ENCODE measurements around the gene PCDHB3.
A peak's percentile ranks its signal among the peaks of the same experiment; 100 is the strongest.
"Not testable (repeated sequence)": the region's sequence is repeated elsewhere in the genome, so short reads cannot be mapped to it uniquely, and the experiment has no call there.

Gene PCDHB3

DNA sequence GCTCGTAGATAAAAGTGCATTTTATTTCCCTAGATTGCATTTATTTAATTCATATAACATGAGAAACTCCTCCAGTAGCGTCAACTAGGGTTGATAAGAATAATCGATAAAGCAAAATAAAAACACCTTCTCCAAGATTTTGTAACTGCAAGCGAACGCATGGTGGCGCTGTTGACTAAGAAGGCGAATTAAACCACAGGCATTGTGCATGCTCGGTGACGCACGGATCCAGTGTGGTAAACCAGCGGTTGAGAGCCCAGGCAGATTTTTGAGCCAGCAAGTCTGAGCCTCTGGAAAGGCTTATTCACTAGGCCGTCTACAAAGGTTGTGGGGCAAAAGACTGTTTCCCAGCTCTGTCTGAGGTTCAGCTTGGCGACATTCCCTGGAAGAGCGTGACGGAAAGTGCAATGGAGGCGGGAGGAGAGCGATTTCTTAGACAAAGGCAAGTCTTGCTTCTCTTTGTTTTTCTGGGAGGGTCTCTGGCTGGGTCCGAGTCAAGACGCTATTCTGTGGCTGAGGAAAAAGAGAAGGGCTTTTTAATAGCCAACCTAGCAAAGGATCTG lies at the start of gene PCDHB3:
TSS of gene PCDHB3 (plus strand) at position 231 of the 563 bp plus-strand sequence. CDS start at position 408, 177 bp downstream.
- peak; percentile 25 for DNase-seq (ENCODE audit: low spot score)

GRCh38 chr5:141050622-141051520 lies 49.4 kb upstream of the PCDHB3 start, which contains the start of gene PCDHB1:
Gene PCDHB1, plus strand, starts transcription at chr5:141051374. Its CDS starts 97 bp downstream, at chr5:141051471.
- no peak for DNase-seq (ENCODE audit: low spot score)

- DNase-seq (ENCODE audit: low spot score): no peak
Measured at GRCh38 chr5:141051521-141051866, 48.8 kb upstream of the PCDHB3 start.

- no peak for DNase-seq (ENCODE audit: low spot score)
Measured at GRCh38 chr5:141077826-141078225, 22.4 kb upstream of the PCDHB3 start.

DNA sequence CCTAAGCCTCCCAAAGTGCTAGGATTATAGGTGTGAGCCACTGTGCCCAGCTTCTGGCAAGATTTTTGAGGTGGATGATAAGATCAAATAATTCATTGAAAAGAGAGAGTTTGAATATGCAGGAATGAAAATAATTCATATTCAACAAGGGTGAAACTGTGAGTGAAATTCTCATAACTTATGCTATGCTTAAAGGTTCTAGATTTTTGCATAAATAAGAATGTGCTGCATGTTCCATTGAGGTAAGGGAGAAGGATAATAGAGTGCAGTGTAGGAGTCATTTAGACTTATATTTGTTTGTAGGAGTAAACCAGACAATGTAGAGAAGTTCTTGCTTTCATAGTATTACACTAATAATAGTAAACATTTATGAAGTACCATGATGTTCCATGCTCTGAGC lies 18.0 kb upstream of the PCDHB3 start:
- no peak for DNase-seq (ENCODE audit: low spot score)

DNA sequence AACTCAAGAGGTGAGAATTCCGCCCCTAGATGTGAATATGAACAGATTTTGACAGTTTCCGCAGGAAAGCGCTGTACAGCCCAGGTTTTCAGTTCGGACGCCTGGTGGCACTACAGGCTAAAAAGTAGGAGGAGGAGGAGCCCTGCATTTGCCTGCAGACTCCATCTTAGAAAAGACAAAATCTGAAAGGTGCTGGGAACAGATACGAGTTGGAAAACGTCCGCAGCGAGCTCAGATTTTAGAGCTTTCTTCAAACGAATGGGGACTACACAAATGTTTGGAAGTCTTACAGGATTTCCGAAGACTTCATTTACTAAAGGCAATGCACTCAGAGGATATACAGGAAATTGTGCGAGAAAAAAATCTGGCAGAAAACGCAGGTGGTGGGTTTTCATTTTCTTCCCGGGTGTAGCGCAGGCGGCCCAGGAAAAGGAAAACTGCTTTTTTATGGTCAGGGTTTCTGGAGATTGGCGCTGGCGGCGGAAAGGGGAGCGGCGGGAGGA lies 15.7 kb upstream of the PCDHB3 start:
- peak; percentile 2 for DNase-seq (ENCODE audit: low spot score)

DNA sequence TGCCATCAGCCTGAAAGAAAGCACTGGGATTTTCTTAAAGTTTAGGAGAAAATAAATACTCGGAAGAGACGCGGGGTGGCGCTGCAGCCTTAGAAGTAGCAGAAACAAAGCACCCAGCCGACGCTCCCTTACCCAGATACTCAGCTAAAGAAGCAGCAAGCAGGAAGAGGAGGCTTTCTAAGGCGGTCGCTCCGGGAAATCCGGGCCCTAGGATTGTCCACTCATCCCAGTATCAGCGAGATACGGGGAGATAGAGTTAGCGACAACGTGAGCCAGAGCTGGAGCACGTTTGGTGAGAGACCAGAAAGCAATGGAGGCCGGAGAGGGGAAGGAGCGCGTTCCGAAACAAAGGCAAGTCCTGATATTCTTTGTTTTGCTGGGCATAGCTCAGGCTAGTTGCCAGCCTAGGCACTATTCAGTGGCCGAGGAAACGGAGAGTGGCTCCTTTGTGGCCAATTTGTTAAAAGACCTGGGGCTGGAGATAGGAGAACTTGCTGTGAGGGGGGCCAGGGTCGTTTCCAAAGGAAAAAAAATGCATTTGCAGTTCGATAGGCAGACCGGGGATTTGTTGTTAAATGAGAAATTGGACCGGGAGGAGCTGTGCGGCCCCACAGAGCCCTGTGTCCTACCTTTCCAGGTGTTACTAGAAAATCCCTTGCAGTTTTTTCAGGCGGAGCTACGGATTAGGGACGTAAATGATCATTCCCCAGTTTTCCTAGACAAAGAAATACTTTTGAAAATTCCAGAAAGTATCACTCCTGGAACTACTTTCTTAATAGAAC lies 5.6 kb upstream of the PCDHB3 start, which contains the start of gene PCDHB2:
TSS of gene PCDHB2 (plus strand) at position 135 of the 782 bp plus-strand sequence. CDS start at position 311, 176 bp downstream.
- no peak for DNase-seq (ENCODE audit: low spot score)

DNA sequence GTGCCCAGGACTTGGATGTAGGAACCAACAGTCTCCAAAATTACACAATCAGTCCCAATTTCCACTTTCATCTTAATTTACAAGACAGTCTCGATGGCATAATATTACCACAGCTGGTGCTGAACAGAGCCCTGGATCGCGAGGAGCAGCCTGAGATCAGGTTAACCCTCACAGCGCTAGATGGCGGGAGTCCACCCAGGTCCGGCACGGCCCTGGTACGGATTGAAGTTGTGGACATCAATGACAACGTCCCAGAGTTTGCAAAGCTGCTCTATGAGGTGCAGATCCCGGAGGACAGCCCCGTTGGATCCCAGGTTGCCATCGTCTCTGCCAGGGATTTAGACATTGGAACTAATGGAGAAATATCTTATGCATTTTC lies 5.0 kb upstream of the PCDHB3 start:
- DNase-seq (ENCODE audit: low spot score): no peak

DNA sequence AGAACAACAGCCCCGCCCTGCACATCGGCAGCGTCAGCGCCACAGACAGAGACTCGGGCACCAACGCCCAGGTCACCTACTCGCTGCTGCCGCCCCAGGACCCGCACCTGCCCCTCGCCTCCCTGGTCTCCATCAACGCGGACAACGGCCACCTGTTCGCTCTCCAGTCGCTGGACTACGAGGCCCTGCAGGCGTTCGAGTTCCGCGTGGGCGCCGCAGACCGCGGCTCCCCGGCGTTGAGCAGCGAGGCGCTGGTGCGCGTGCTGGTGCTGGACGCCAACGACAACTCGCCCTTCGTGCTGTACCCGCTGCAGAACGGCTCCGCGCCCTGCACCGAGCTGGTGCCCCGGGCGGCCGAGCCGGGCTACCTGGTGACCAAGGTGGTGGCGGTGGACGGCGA lies 4.1 kb upstream of the PCDHB3 start:
- DNase-seq (ENCODE audit: low spot score): not testable (repeated sequence)

DNA sequence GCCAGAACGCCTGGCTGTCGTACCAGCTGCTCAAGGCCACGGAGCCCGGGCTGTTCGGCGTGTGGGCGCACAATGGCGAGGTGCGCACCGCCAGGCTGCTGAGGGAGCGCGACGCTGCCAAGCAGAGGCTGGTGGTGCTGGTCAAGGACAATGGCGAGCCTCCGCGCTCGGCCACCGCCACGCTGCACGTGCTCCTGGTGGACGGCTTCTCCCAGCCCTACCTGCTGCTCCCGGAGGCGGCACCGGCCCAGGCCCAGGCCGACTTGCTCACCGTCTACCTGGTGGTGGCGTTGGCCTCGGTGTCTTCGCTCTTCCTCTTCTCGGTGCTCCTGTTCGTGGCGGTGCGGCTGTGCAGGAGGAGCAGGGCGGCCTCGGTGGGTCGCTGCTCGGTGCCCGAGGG lies 3.7 kb upstream of the PCDHB3 start:
- DNase-seq (ENCODE audit: low spot score): not testable (repeated sequence)

GRCh38 chr5:141101059-141101458 lies 786 bp downstream of the PCDHB3 start:
- no peak for DNase-seq (ENCODE audit: low spot score)

GRCh38 chr5:141102070-141102469 lies 1.8 kb downstream of the PCDHB3 start:
- DNase-seq (ENCODE audit: low spot score): not testable (repeated sequence)

DNA sequence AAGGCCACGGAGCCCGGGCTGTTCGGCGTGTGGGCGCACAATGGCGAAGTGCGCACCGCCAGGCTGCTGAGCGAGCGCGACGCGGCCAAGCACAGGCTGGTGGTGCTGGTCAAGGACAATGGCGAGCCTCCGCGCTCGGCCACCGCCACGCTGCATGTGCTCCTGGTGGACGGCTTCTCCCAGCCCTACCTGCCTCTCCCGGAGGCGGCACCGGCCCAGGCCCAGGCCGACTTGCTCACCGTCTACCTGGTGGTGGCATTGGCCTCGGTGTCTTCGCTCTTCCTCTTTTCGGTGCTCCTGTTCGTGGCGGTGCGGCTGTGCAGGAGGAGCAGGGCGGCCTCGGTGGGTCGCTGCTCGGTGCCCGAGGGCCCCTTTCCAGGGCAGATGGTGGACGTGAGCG lies 2.2 kb downstream of the PCDHB3 start:
- not testable (repeated sequence) for DNase-seq (ENCODE audit: low spot score)

DNA sequence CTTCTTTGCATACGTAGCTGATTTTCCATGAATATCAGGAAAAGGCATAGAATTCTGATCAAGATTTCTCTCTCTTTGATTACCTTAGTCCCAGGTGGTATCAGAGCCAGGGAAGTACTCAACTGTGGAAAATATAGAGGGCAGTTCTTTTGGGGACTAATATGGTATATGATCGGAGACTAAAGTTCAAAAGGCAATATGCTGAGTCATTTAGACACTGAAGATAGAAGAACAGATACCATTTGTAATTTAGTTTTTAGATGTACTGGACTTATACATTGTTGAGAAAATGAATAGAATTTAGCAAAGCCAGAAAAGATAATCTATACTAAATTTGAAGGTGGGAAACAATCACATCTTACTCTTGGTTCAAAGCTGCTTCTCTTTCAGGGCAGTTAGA lies 5.1 kb downstream of the PCDHB3 start:
- no peak for DNase-seq (ENCODE audit: low spot score)

DNA sequence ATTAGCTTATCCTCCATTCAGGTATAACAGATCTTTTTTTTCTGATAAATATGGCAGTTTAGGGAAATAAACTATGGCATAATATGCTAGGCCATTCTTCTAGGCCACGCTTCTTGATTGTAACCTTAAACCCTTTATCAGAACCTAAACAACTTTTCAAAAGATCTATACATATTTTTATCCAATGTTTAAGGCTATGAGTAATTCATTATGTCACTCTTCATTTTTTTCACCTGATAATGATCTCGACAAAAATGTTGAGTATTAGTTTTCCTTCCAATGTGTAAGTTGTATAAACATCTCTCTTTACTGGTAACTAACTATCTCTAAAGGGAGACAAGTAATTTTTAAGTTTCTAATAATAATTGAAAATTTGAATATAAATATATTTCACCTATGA lies 19.0 kb downstream of the PCDHB3 start:
- DNase-seq (ENCODE audit: low spot score): no peak

DNA sequence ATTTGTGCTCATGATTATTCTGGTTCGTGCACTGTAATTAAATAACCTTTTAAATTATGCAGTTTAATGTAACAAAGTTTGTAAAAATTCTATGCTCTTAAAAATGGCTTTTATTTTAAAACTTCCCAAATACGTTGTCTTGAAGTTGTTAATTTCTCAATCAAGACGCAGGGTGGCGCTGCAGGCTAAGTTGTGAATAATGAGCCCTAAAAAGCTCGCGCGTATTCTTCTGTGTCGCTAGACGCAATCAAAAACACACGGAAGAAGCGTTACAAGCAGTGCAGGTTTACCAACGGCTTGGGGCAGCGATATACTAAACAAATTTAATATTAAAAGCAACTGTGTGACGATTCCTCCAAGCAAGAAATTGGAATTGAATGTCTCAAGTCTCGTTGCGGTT lies 21.3 kb downstream of the PCDHB3 start, which contains the start of gene PCDHB4:
TSS of gene PCDHB4 (plus strand) at position 256 of the 400 bp plus-strand sequence. CDS start 181 bp downstream, outside the sequence.
- DNase-seq (ENCODE audit: low spot score): no peak

GRCh38 chr5:141121985-141122384 lies 21.7 kb downstream of the PCDHB3 start:
- no peak for DNase-seq (ENCODE audit: low spot score)

DNA sequence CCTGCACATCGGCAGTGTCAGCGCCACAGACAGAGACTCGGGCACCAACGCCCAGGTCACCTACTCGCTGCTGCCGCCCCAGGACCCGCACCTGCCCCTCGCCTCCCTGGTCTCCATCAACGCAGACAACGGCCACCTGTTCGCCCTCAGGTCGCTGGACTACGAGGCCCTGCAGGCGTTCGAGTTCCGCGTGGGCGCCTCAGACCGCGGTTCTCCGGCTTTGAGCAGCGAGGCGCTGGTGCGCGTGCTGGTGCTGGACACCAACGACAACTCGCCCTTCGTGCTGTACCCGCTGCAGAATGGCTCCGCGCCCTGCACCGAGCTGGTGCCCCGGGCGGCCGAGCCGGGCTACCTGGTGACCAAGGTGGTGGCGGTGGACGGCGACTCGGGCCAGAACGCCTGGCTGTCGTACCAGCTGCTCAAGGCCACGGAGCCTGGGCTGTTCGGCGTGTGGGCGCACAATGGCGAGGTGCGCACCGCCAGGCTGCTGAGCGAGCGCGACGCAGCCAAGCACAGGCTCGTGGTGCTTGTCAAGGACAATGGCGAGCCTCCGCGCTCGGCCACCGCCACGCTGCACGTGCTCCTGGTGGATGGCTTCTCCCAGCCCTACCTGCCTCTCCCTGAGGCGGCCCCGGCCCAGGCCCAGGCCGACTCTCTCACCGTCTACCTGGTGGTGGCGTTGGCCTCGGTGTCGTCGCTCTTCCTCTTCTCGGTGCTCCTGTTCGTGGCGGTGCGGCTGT lies 23.3 kb downstream of the PCDHB3 start:
- not testable (repeated sequence) for DNase-seq (ENCODE audit: low spot score)

DNA sequence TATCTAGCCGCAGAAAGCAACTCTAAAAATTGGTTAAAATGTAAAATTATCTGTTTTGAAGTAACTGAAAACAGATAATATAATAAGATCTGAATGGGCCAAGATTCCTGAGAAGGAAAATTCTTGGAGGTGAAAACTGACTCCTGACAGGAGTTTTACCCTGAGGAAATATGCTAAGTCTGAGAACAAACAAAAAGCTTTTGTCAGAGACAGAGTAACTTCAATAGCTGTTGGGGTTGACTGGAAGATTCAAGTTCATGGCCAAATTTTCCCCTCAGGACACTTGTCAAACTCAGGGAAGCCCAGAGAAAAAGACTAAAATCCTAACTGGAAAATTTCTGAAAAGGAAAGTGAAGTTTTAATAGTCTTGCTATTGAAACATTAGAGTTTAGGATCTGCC lies 27.0 kb downstream of the PCDHB3 start:
- DNase-seq (ENCODE audit: low spot score): no peak

GRCh38 chr5:141135030-141135717 lies 34.9 kb downstream of the PCDHB3 start, which contains the start of gene PCDHB5:
Gene PCDHB5, plus strand, starts transcription at chr5:141135206. Its CDS starts 229 bp downstream, at chr5:141135435.
- DNase-seq (ENCODE audit: low spot score): no peak

Measured in LoVo (cell line).